NT2/D1 (cell line): Measurements from ENCODE around the gene TRIM39.
"Not testable (repeated sequence)": the region's sequence is repeated elsewhere in the genome, so short reads cannot be mapped to it uniquely, and the experiment has no call there.

ENCODE experiments used
- DNase-seq: peaks from one replicate; pipeline ENCODE4 v3.0.0-alpha.2; 2011; ENCODE audit warnings: low read depth, low spot score
- H3K27me3 ChIP-seq: 2 replicates; pipeline ENCODE4 v1.6.0; 2011; ENCODE audit warnings: mild to moderate bottlenecking; ENCODE audit not compliant: insufficient read length, insufficient read depth
- H3K36me3 ChIP-seq: 2 replicates; pipeline ENCODE4 v1.6.1; 2011; ENCODE audit warnings: mild to moderate bottlenecking, low read length, mixed read lengths; ENCODE audit not compliant: insufficient read depth, insufficient read length
- H3K4me1 ChIP-seq: 2 replicates; pipeline ENCODE4 v1.5.1; 2011; ENCODE audit not compliant: insufficient read depth, insufficient read length
- H3K4me3 ChIP-seq: 2 replicates; pipeline ENCODE4 v1.5.1; 2011; ENCODE audit warnings: low read depth; ENCODE audit not compliant: insufficient read length
- H3K9ac ChIP-seq: 2 replicates; pipeline ENCODE4 v1.6.0; 2011; ENCODE audit warnings: low read depth; ENCODE audit not compliant: insufficient read length
- H3K9me3 ChIP-seq: 2 replicates; pipeline ENCODE4 v1.5.1; 2011; ENCODE audit warnings: mild to moderate bottlenecking, low read length; ENCODE audit not compliant: insufficient read depth
- SUZ12 ChIP-seq: IDR thresholded peaks from 2 replicates; pipeline ENCODE4 v1.6.1; 2011; ENCODE audit not compliant: insufficient read length, insufficient read depth; ENCODE audit errors: extremely low read depth
- YY1 ChIP-seq: IDR thresholded peaks from 2 replicates; pipeline ENCODE4 v1.6.1; 2011; ENCODE audit not compliant: insufficient read length, insufficient read depth
- ZNF274 ChIP-seq: IDR thresholded peaks from 2 replicates; pipeline ENCODE4 v1.6.1; 2011; ENCODE audit warnings: mild to moderate bottlenecking, low read depth, low read length

The TRIM39 gene

GRCh38 chr6:30363459-30363858 lies 36.7 kb downstream of the TRIM39 start:
- no peak overlapping the region for H3K4me3 ChIP-seq
- no peaks in the 10 kb centered on the region for H3K9me3 ChIP-seq
- no peaks in the 10 kb centered on the region for H3K36me3 ChIP-seq
- no peak overlapping the region for H3K9ac ChIP-seq
- H3K27me3 ChIP-seq, result peaks cover 15% of the 10 kb centered on the region
- no peak for DNase-seq
- no peaks in the 10 kb centered on the region for H3K4me1 ChIP-seq
- TF ChIP-seq ZNF274, result no peak
- TF ChIP-seq YY1, result no peak
- TF ChIP-seq SUZ12, result no peak

DNA sequence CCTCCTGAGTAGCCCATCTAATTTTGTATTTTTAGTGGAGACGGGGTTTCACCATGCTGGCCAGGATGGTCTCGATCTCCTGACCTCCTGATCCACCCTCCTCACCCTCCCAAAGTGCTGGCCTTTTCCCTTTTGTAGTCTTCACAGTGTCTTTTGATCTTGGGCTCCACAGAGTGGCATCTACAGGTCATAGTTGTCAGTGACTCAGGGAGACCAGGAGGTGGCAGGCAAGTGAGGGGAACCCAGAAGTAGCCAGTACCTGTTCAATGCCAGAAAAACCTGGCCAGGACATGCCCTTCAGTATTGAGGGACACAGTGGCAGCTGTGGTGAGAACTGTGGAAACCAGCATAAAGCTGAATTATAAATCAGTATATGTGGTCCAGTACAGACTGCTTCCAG lies 37.9 kb downstream of the TRIM39 start:
- H3K4me1 ChIP-seq, result no peaks in the 10 kb centered on the region
- H3K4me3 ChIP-seq, result no peak overlapping the region
- DNase-seq, result no peak
- H3K9ac ChIP-seq, result no peak overlapping the region
- TF ChIP-seq ZNF274 (no peak), YY1 (no peak), SUZ12 (no peak)
- no peaks in the 10 kb centered on the region for H3K9me3 ChIP-seq
- H3K36me3 ChIP-seq, result no peaks in the 10 kb centered on the region
- peaks cover 8% of the 10 kb centered on the region for H3K27me3 ChIP-seq

GRCh38 chr6:30369280-30369679 lies 42.6 kb downstream of the TRIM39 start:
- H3K36me3 ChIP-seq, H3K9ac ChIP-seq, H3K27me3 ChIP-seq, H3K9me3 ChIP-seq, H3K4me1 ChIP-seq, H3K4me3 ChIP-seq, DNase-seq: not testable (repeated sequence)

DNA sequence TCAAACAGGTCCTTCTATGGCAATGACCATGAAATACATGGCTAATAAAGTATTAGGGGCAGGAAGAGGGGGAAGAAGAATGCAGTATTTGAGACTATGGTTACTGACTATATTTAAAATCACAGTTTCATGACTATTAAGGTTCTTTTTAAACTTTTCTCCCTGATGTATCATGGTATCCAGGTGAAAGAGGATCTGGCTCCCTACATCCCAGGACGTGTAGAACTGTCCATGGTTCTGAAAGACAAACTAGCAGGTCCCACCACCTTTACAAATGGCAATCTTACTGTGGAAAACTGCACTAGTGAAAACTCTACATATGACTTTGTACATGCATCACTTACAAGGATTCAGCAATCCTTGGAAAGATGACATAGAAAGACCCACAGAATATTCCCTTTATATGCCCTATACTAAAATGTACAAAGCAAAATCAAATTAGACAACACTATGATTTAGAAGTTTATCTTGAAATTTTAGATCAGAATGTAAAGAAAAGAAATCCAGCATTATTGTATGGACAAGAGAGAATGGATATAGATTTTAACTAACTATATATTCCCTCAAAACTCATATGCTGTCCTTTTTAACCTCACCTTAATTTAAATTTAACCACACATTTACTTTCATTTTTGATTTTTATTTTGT lies 51.7 kb downstream of the TRIM39 start:
- no peak overlapping the region for H3K9ac ChIP-seq
- no peak for DNase-seq
- H3K27me3 ChIP-seq, result no peaks in the 10 kb centered on the region
- no peak overlapping the region for H3K4me3 ChIP-seq
- H3K36me3 ChIP-seq, result no peaks in the 10 kb centered on the region
- H3K9me3 ChIP-seq, result no peaks in the 10 kb centered on the region
- no peak for TF ChIP-seq YY1
- TF ChIP-seq SUZ12, result no peak
- TF ChIP-seq ZNF274, result no peak
- H3K4me1 ChIP-seq, result no peaks in the 10 kb centered on the region

DNA sequence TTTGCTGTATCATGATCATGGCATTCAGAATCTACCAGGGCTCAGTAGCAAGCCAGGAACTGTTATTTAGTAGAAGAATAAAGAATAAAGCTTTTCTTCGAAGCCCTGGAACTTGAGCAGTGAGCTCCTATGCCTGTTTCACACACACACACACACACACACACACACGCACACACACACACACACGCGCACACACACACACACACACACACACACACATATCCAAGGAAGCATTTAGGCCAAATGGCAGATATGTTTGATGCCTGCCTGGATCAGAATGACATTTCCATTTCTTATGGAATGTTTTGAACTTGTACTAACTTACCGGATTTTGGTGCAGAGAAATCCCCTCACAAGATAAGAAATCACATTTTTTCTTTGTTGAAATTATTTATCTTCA lies 53.7 kb downstream of the TRIM39 start:
- no peak for DNase-seq
- Histone ChIP-seq H3K4me3 (no peak overlapping the region), H3K27me3 (no peaks in the 10 kb centered on the region), H3K4me1 (no peaks in the 10 kb centered on the region), H3K9ac (no peak overlapping the region), H3K9me3 (no peaks in the 10 kb centered on the region), H3K36me3 (no peaks in the 10 kb centered on the region)
- TF ChIP-seq SUZ12 (no peak), YY1 (no peak), ZNF274 (no peak)

- H3K9ac ChIP-seq, result no peak overlapping the region
- H3K9me3 ChIP-seq, result no peaks in the 10 kb centered on the region
- H3K4me3 ChIP-seq, result no peak overlapping the region
- no peaks in the 10 kb centered on the region for H3K4me1 ChIP-seq
- TF ChIP-seq ZNF274 (no peak), YY1 (no peak), SUZ12 (no peak)
- H3K27me3 ChIP-seq, result no peaks in the 10 kb centered on the region
- DNase-seq, result no peak
- no peaks in the 10 kb centered on the region for H3K36me3 ChIP-seq
Measured at GRCh38 chr6:30386166-30386565, 59.4 kb downstream of the TRIM39 start.

- Histone ChIP-seq H3K9me3 (no peaks in the 10 kb centered on the region), H3K36me3 (no peaks in the 10 kb centered on the region), H3K27me3 (peaks cover 5% of the 10 kb centered on the region), H3K4me1 (peaks cover 2% of the 10 kb centered on the region), H3K9ac (no peak overlapping the region), H3K4me3 (no peak overlapping the region)
- TF ChIP-seq SUZ12 (no peak), ZNF274 (no peak), YY1 (no peak)
- no peak for DNase-seq
Measured at GRCh38 chr6:30391240-30391639, 64.5 kb downstream of the TRIM39 start.
